HepG2 (cell line): ENCODE results near the gene ZBP1. TPM values are rescaled to one million over a fixed set of nuclear protein-coding genes. Genes with fewer than 3 reads are reported as not detected.
A peak's percentile ranks its signal among the peaks of the same experiment; 100 is the strongest.

Source experiments
- ADNP ChIP-seq: sonication (generic); formaldehyde crosslinking; IDR thresholded peaks from 2 replicates; pipeline ENCODE4 v1.4.0; 2020; ENCODE audit warnings: missing genetic modification reagents
- ARHGAP35 ChIP-seq: sonication (generic); formaldehyde crosslinking; IDR thresholded peaks from 2 replicates; pipeline ENCODE4 v1.9.0; 2022; ENCODE audit warnings: mild to moderate bottlenecking, inconsistent platforms, moderate library complexity, missing genetic modification reagents, borderline replicate concordance
- ATF7-NPFF ChIP-seq: sonication (generic); formaldehyde crosslinking; IDR thresholded peaks from 2 replicates; pipeline ENCODE4 v1.8.1; 2023; ENCODE audit warnings: mild to moderate bottlenecking, low read depth, missing genetic modification reagents, moderate library complexity
- BCL6 ChIP-seq: IDR thresholded peaks from 2 replicates; pipeline ENCODE4 v1.6.1; 2016; ENCODE audit warnings: missing genetic modification reagents, missing compliant biosample characterization
- HHEX ChIP-seq: IDR thresholded peaks from 2 replicates; pipeline ENCODE4 v1.6.1; 2016; ENCODE audit warnings: control low read depth
- KLF13 ChIP-seq: sonication (generic); formaldehyde crosslinking; IDR thresholded peaks from 2 replicates; pipeline ENCODE4 v1.4.0; 2020; ENCODE audit warnings: mild to moderate bottlenecking, missing genetic modification reagents
- KMT2A ChIP-seq: sonication (generic); formaldehyde crosslinking; IDR thresholded peaks from 2 replicates; pipeline ENCODE4 v1.4.0; 2020; ENCODE audit warnings: missing genetic modification reagents
- NR2F6 ChIP-seq, 2 experiments: IDR thresholded peaks; 2 replicates each; pipeline ENCODE4 v1.6.1; 2016; ENCODE audit warnings: antibody characterized with exemption in 1 of 2, mild to moderate bottlenecking in 1 of 2
- PAF1 ChIP-seq: IDR thresholded peaks from 2 replicates; pipeline ENCODE4 v1.6.1; 2016; ENCODE audit warnings: missing genetic modification reagents, missing compliant biosample characterization
- POGZ ChIP-seq: sonication (generic); formaldehyde crosslinking; IDR thresholded peaks from 2 replicates; pipeline ENCODE4 v1.4.0; 2020; ENCODE audit warnings: mild to moderate bottlenecking, missing genetic modification reagents
- SSRP1 ChIP-seq: IDR thresholded peaks from 2 replicates; pipeline ENCODE4 v1.6.1; 2016; ENCODE audit warnings: control low read depth
- TBP ChIP-seq: sonication (generic); formaldehyde crosslinking; IDR thresholded peaks from 2 replicates; pipeline ENCODE4 v1.5.0; 2020; ENCODE audit warnings: missing genetic modification reagents
- TBX3 ChIP-seq: fragments of 450-650 bp; IDR thresholded peaks from 2 replicates; pipeline ENCODE4 v1.6.1; 2017; ENCODE audit warnings: antibody characterized with exemption, mild to moderate bottlenecking, inconsistent platforms, borderline replicate concordance
- ZFP36L2 ChIP-seq: sonication (generic); formaldehyde crosslinking; IDR thresholded peaks from 2 replicates; pipeline ENCODE4 v1.4.0; 2020; ENCODE audit warnings: missing genetic modification reagents
- ZMYM3 ChIP-seq: sonication (generic); formaldehyde crosslinking; IDR thresholded peaks from 2 replicates; pipeline ENCODE4 v1.5.1; 2020; ENCODE audit warnings: mild to moderate bottlenecking, missing genetic modification reagents
- ZMYM4 ChIP-seq: sonication (generic); formaldehyde crosslinking; IDR thresholded peaks from 2 replicates; pipeline ENCODE4 v1.8.1; 2023; ENCODE audit warnings: mild to moderate bottlenecking, missing genetic modification reagents
- ZNF207 ChIP-seq: fragments of 450-650 bp; IDR thresholded peaks from 2 replicates; pipeline ENCODE4 v1.6.1; 2016; ENCODE audit warnings: antibody characterized with exemption, borderline replicate concordance
- ZNF34 ChIP-seq: sonication (generic); formaldehyde crosslinking; IDR thresholded peaks from 2 replicates; pipeline ENCODE4 v1.4.0; 2020; ENCODE audit warnings: mild to moderate bottlenecking, missing genetic modification reagents, borderline replicate concordance
- ZNF350 ChIP-seq: sonication (generic); formaldehyde crosslinking; IDR thresholded peaks from 2 replicates; pipeline ENCODE4 v1.4.0; 2020; ENCODE audit warnings: mild to moderate bottlenecking, low read depth, missing genetic modification reagents, borderline replicate concordance
- ZNF552 ChIP-seq: sonication (generic); formaldehyde crosslinking; IDR thresholded peaks from 2 replicates; pipeline ENCODE4 v1.9.0; 2022; ENCODE audit warnings: missing genetic modification reagents, mild to moderate bottlenecking, borderline replicate concordance
- ZNF670 ChIP-seq: sonication (generic); formaldehyde crosslinking; IDR thresholded peaks from 2 replicates; pipeline ENCODE4 v1.8.0; 2022; ENCODE audit warnings: mild to moderate bottlenecking, missing genetic modification reagents, borderline replicate concordance
- ZNF709 ChIP-seq: sonication (generic); formaldehyde crosslinking; IDR thresholded peaks from 2 replicates; pipeline ENCODE4 v1.5.0; 2020; ENCODE audit warnings: mild to moderate bottlenecking, missing genetic modification reagents
- ZSCAN25 ChIP-seq: sonication (generic); formaldehyde crosslinking; IDR thresholded peaks from 2 replicates; pipeline ENCODE4 v1.8.0; 2022; ENCODE audit warnings: mild to moderate bottlenecking, missing genetic modification reagents
- polyA plus RNA-seq, 8 experiments: library from polyadenylated mRNA; depleted of rRNA in 3 of 8; stranded (reverse) in 7 of 8; unstranded in 1 of 8; fragments of >200 nt; fragmentation: Illumina TruSeq in 4 of 8; extraction: Trizol in 4 of 8; gene quantifications; 2 replicates each; pipeline versions ENCODE4 v1.2.1 to v1.2.3, GENCODE V29; 2011 to 2016; ENCODE audit warnings: low read depth in 4 of 8, missing spikeins in 1 of 8, mixed read lengths in 1 of 8; ENCODE audit not compliant: insufficient read depth in 1 of 8
- total RNA-seq, 5 experiments: library from RNA; depleted of rRNA; stranded (reverse); fragments of >200 nt; fragmentation: Illumina TruSeq; extraction: Trizol; gene quantifications; 2 replicates each; pipeline ENCODE4 v1.2.3, GENCODE V29; 2016; ENCODE audit warnings: low read depth in 1 of 5
- TF ChIP-seq, protein P1 (sequence below): sonication (generic); formaldehyde crosslinking; conservative IDR thresholded peaks from 2 replicates; pipeline ENCODE4 v1.4.0; 2020; ENCODE audit warnings: missing genetic modification reagents
- TF ChIP-seq, protein P2 (sequence below): sonication (generic); formaldehyde crosslinking; IDR thresholded peaks from 2 replicates; pipeline ENCODE4 v1.4.0; 2020; ENCODE audit warnings: missing genetic modification reagents
- TF ChIP-seq, protein P3 (sequence below): sonication (generic); formaldehyde crosslinking; IDR thresholded peaks from 2 replicates; pipeline ENCODE4 v1.5.0; 2020; ENCODE audit warnings: missing genetic modification reagents
- TF ChIP-seq, protein P4 (sequence below): sonication (generic); formaldehyde crosslinking; IDR thresholded peaks from 2 replicates; pipeline ENCODE4 v1.4.0; 2020; ENCODE audit warnings: missing genetic modification reagents, borderline replicate concordance

The ZBP1 gene
- total and polyA plus RNA-seq, 2 of the 13 experiments (the other 11 are each of a cell fraction or from before 2014, with no cell fraction given): not detected

DNA sequence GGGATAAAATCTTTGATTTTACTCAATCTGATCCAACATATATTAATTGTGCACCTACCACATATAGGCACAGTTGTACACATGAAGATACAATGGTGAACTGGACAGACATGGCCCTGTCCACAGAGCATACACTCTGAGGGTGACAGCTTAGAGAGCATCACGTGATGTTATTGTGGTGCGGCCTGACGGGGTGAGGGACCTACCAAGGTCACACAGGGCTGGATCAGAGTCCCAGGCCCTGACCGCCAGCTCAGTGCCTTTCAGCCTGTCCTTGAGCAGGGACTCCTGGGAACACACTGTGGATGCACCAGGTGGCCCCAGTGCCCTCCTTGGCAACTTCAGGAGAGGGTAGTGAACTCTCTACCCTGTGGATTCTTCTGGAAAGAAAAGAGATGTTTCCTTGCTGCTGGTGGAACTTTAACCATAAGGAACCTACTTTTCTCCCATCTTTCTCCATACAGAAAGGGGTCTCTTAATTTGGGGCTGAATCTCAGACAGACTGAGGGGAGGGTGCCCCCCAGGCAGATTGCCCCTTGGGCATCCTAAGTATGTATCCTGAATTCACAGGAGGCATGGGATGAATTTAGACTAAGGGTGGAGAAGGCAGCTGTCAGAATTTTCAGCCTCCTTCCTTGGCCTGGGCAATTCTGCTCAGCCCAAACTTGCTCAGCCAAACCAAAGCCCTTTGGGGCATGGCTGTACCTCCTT, 32.8 kb downstream of the ZBP1 start (continued):
- TF ChIP-seq ZSCAN25 (peak; percentile 68; the same call in 1 of the 2 replicates), PAF1 (CRISPR knock-in tag) (no peak), SSRP1 (no peak), ZNF670 (CRISPR knock-in tag) (peak; percentile 98), ATF7-NPFF (no peak), TBP (CRISPR knock-in tag) (no peak), KLF13 (CRISPR knock-in tag) (no peak), ZMYM4 (peak; percentile 98), POGZ (CRISPR knock-in tag) (peak; percentile 97), TBX3 (no peak), ADNP (CRISPR knock-in tag) (peak; percentile 79; the same call in 1 of the 2 replicates), ZMYM3 (CRISPR knock-in tag) (peak; percentile 97), ZNF34 (CRISPR knock-in tag) (no peak), ZNF207 (0 out of 2 replicates have a peak, but pooled peaks have one; percentile 33), ARHGAP35 (CRISPR knock-in tag) (peak; percentile 66; the same call in 1 of the 2 replicates), KMT2A (CRISPR knock-in tag) (no peak), HHEX (CRISPR knock-in tag) (peak; percentile 74; the same call in 1 of the 2 replicates), BCL6 (peak; percentile 96), NR2F6 (IDR thresholded peaks at IDR 0.05) (peak; percentile 85), NR2F6 (CRISPR knock-in tag; IDR thresholded peaks at IDR 0.05) (peak; percentile 94), ZNF552 (CRISPR knock-in tag) (0 out of 2 replicates have a peak, but pooled peaks have one; percentile 58), ZNF350 (CRISPR knock-in tag) (peak; percentile 89), ZFP36L2 (CRISPR knock-in tag) (no peak), ZNF709 (CRISPR knock-in tag) (no peak)
- TF ChIP-seq, protein P1, sequence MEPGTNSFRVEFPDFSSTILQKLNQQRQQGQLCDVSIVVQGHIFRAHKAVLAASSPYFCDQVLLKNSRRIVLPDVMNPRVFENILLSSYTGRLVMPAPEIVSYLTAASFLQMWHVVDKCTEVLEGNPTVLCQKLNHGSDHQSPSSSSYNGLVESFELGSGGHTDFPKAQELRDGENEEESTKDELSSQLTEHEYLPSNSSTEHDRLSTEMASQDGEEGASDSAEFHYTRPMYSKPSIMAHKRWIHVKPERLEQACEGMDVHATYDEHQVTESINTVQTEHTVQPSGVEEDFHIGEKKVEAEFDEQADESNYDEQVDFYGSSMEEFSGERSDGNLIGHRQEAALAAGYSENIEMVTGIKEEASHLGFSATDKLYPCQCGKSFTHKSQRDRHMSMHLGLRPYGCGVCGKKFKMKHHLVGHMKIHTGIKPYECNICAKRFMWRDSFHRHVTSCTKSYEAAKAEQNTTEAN: no peak
- TF ChIP-seq, protein P2, sequence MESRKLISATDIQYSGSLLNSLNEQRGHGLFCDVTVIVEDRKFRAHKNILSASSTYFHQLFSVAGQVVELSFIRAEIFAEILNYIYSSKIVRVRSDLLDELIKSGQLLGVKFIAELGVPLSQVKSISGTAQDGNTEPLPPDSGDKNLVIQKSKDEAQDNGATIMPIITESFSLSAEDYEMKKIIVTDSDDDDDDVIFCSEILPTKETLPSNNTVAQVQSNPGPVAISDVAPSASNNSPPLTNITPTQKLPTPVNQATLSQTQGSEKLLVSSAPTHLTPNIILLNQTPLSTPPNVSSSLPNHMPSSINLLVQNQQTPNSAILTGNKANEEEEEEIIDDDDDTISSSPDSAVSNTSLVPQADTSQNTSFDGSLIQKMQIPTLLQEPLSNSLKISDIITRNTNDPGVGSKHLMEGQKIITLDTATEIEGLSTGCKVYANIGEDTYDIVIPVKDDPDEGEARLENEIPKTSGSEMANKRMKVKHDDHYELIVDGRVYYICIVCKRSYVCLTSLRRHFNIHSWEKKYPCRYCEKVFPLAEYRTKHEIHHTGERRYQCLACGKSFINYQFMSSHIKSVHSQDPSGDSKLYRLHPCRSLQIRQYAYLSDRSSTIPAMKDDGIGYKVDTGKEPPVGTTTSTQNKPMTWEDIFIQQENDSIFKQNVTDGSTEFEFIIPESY (CRISPR knock-in tag): peak; percentile 81
- TF ChIP-seq, protein P3, sequence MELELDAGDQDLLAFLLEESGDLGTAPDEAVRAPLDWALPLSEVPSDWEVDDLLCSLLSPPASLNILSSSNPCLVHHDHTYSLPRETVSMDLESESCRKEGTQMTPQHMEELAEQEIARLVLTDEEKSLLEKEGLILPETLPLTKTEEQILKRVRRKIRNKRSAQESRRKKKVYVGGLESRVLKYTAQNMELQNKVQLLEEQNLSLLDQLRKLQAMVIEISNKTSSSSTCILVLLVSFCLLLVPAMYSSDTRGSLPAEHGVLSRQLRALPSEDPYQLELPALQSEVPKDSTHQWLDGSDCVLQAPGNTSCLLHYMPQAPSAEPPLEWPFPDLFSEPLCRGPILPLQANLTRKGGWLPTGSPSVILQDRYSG (CRISPR knock-in tag): no peak
- TF ChIP-seq, protein P4, sequence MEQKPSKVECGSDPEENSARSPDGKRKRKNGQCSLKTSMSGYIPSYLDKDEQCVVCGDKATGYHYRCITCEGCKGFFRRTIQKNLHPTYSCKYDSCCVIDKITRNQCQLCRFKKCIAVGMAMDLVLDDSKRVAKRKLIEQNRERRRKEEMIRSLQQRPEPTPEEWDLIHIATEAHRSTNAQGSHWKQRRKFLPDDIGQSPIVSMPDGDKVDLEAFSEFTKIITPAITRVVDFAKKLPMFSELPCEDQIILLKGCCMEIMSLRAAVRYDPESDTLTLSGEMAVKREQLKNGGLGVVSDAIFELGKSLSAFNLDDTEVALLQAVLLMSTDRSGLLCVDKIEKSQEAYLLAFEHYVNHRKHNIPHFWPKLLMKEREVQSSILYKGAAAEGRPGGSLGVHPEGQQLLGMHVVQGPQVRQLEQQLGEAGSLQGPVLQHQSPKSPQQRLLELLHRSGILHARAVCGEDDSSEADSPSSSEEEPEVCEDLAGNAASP (CRISPR knock-in tag): peak; percentile 95
